HG03175 (cell line): ENCODE data around the gene AMN.

Source experiments
- ATAC-seq: cut with Tn5 transposase; IDR thresholded peaks from one replicate; pipeline ENCODE4 v1.9.1; 2021; ENCODE audit warnings: mild to moderate bottlenecking, moderate library complexity; ENCODE audit not compliant: unreplicated experiment

Gene AMN

GRCh38 chr14:102898776-102899515 lies 23.5 kb upstream of the AMN start:
- no peak for ATAC-seq

GRCh38 chr14:102899516-102899900 lies 23.0 kb upstream of the AMN start:
- ATAC-seq: no peak

GRCh38 chr14:102900631-102901571 lies 21.6 kb upstream of the AMN start:
- ATAC-seq: peak; percentile 53

- peak; percentile 89 for ATAC-seq
Measured at GRCh38 chr14:102901633-102902032, 20.8 kb upstream of the AMN start.

GRCh38 chr14:102902086-102902485 lies 20.4 kb upstream of the AMN start:
- ATAC-seq: no peak

GRCh38 chr14:102902523-102903247 lies 19.8 kb upstream of the AMN start:
- no peak for ATAC-seq

- ATAC-seq: no peak
Measured at GRCh38 chr14:102903248-102903888, 19.1 kb upstream of the AMN start.

- ATAC-seq: no peak
Measured at GRCh38 chr14:102903889-102904512, 18.5 kb upstream of the AMN start.

GRCh38 chr14:102905116-102906108 lies 17.1 kb upstream of the AMN start:
- ATAC-seq: no peak

GRCh38 chr14:102906616-102907302 lies 15.7 kb upstream of the AMN start:
- no peak for ATAC-seq

GRCh38 chr14:102907303-102907844 lies 15.1 kb upstream of the AMN start:
- ATAC-seq: no peak

GRCh38 chr14:102907980-102908730 lies 14.3 kb upstream of the AMN start:
- ATAC-seq: no peak

GRCh38 chr14:102908766-102909455 lies 13.6 kb upstream of the AMN start:
- no peak for ATAC-seq

- ATAC-seq: no peak
Measured at GRCh38 chr14:102909462-102909861, 13.0 kb upstream of the AMN start.

GRCh38 chr14:102909911-102910310 lies 12.6 kb upstream of the AMN start:
- ATAC-seq: no peak

- ATAC-seq: no peak
Measured at GRCh38 chr14:102910442-102910841, 12.0 kb upstream of the AMN start.

- ATAC-seq: no peak
Measured at GRCh38 chr14:102911541-102911951, 10.9 kb upstream of the AMN start.
